Measurements from ENCODE around the gene GLI1.
"Not testable (repeated sequence)": the region's sequence is repeated elsewhere in the genome, so short reads cannot be mapped to it uniquely, and the experiment has no call there.

The GLI1 gene

DNA sequence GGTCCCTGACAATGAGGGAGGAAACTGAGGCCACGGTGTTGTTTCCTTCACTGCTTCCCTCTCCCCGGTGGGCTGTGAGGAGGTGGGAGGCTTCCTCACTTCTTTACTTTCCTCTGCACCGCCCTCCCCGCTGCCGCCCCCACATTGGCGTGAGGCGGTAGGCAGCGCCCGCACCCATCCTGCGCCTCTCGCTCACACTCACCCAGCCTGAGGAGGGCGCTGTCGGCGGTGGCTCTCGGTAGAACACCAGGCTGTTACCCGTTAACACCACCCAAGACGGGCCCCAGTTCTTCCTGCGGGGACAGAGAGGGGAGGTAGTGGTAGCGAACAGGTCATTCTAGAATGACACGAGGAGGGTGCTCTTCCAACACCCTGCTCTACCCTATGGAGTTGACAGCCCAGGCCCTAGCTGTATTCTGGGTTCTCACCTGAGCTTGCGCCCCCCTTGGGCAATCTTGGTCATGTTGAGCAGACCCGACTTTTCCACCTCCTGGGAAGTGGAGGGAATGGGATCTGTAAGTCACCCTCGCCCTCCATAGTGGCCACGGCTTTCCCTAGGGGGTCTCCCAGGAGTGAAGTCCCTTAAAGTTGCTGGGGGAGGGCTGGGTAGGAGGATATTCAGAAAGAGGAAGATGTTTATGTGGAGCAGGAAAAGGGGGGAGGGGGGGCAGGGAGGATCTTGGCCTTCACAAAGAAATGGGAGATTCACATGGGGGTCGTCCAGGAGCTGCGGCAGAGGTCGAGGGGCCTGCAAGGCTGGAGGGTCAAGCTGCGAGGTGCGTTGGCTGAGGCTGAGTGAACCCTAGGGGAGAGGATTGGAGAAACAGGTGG is 16.8 kb downstream of the GLI1 start:
- peak; percentile 58 for DNase-seq (ENCODE audit: low read depth)

DNA sequence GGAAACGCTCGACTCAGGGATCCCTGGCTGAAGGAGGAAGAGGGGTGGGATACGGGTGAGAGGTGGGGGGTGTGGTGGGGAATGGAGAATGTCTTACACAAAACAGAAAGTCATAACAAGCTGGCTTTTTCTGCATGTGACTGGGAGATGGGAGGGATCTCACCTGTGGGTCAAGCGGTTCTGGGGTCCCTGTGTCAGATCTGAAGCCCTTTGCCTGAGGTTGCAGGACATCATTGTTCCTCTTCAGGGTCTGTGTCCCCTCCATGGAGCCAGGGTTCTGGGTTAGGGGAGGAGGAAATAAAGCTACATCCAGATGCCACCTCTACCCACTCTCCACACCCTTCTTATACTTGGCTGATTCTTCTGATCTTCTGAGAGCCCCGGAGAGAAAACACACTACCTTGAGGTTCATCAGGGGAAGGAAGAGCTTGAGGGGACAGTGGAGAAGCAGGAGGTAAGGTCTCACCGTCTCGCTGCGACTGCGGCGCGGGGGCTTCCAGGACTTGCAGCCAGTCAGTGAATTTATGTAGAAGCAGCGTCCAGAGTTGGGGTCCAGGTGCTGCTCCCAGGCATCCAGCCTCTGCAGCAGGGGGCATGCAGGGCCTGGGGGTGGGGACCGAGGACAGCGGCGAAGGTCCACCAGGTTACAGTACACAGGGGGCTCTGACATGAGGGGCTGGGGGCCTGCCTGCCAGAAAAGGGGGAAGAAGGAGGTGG is 17.6 kb downstream of the GLI1 start:
- no peak for DNase-seq (ENCODE audit: low read depth)

DNA sequence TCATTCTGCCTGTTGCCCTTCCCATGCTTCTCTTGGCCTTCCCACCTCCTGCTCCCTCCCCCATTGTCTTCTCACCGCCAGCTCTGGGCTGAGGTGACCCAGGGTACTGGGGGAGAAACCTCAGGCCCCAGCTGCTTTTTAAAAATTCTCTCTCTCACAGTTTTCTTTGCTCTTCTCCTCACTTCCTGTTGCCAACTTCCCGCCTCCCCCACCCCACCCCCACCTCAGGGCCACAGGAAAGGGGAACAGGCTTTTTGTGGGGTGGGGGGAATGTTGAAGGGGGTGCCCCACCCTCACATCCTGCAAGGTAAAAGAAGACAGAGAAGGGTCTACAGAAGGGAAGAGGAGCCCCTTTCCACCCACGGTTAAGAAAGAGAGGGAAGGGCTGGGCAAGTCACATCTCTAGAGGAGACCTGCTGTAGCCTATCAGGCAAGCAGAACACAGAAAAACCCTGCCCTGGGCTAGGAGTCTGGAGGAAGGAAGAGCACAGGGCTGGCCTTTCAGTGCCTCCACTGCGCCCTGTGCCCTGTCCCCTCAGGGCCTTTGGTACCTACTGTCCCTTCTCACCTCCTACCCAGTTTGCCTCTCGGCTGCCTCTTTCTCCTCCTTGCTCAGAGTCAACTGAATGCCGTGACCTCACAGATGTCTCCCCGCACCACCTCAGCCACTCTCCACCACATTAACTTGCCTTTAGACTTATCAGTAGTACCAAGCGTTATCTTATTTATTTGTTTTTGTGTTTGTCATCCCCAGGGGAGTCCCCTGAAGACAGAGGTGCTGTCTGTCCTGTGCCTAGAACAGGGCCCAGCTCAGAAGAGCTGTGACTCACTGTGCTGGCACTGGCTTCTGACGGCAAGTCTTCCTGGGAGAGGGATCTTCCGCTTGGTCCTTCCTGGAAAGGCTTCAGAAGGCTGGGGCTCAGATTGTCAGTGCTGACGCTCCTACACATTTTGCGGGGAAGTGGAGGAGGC is 18.4 kb downstream of the GLI1 start:
- DNase-seq (ENCODE audit: low read depth): no peak

DNA sequence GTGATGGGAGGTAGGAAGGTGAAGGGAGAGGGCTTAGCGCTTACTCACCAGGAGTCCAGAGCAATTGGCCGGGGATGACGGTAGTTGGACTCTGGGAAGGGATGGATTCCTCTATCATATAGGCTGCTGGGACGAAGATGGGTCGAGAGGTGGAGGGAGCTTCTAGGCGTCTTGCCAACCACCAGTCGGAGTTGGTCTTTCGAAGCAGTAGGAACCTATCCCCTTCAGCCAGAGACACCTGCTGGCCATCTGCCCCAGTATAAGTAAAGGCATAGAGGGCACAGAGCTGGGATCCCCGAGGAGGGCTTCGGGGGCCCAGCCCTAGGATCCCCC is 19.4 kb downstream of the GLI1 start:
- DNase-seq (ENCODE audit: low read depth): no peak

DNA sequence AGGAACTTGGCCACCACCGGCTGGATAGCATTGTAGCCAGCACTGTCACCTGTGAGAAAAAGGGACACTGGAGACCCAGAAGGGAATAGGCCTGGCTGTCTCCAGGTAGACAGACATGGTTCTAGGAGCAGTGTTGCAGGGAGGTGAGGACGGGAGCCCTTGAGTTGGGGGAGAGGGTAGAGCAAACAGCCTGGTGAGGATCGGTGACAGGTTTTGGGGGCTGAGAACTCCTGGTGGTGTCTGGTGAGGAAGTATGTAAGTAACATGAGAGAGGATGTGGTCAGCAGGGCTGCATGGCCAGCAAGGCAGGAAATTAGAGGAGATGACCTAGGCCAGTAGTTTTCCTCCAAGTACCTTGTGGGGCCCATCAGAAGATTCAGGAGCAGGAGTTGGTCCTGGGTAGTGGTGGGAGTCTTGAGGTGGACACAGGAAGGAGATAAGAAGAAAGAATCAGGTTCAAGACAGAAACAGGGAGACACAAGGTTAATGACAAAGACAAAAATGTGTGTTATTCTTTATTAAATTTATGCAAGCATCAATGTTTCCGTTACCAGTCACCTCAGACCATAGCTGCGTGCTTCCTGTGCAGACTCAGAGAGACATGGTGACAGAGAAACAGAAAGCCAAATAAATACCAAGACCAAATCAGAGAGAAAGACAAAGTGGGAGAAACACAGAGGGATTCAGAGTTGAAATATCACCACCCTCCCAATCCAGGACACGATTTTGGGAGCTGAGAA is 20.0 kb downstream of the GLI1 start, which contains the start of gene ARHGAP9:
Gene ARHGAP9 (minus strand): TSS at position 491 of the 740 bp plus-strand sequence. CDS start 460 bp downstream, at position 31.
- no peak for DNase-seq (ENCODE audit: low read depth)

DNA sequence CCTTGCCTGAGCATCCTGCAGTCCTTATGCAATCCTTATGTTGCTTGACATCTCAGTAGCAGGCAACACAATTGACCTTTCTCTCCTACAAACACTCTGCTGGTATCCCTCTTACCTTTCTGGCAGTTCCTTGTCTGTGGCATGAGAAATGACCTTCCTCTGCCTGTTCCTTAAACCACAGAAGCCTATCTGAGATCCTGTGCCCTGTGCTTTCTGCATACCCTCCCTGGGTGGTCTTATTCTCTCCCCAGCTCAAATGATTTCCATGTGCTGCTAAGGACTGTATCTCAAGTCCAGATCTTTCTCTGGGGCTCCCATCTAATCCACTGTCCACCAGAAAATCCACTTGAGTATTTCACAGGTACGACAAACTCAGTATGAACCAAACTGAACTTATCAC is 22.1 kb downstream of the GLI1 start:
- DNase-seq (ENCODE audit: low read depth): no peak

DNA sequence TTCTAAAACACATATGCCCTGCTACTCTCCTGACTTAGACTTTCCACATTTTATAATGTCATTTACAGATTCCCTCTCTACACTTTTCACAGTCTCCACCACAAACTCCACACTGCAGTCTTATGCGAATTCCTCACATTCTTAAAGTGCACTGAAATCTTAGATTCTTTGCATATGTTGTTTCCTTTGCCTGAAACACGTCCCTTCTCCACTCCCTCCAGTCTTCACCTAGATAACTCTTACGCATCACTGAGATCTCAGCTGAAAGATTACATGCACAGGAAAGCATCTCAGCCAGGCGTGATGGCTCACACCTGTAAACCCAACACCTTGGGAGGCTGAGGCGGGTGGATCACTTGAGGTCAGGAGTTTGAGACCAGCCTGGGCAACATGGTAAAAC is 23.9 kb downstream of the GLI1 start:
- no peak for DNase-seq (ENCODE audit: low read depth)

DNA sequence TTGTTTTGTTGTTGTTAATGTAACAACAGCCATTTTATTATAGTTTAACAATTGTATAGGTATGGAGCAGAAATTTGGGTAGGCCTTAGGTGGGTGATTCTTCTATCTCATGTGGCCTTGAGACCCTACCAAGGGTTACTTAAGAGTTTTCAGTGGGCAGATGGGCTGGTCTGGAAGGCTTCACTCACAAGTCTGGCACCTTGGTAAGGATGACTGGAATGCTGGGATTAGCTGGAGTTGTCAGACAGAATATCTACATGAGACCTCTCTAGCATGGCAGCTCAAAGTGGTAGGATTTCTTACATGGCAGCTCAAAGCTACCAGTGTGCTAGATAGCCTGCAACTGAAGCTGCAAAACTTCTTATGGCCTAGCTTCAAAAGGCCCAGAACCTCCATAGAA is 26.1 kb downstream of the GLI1 start:
- DNase-seq (ENCODE audit: low read depth): no peak

DNA sequence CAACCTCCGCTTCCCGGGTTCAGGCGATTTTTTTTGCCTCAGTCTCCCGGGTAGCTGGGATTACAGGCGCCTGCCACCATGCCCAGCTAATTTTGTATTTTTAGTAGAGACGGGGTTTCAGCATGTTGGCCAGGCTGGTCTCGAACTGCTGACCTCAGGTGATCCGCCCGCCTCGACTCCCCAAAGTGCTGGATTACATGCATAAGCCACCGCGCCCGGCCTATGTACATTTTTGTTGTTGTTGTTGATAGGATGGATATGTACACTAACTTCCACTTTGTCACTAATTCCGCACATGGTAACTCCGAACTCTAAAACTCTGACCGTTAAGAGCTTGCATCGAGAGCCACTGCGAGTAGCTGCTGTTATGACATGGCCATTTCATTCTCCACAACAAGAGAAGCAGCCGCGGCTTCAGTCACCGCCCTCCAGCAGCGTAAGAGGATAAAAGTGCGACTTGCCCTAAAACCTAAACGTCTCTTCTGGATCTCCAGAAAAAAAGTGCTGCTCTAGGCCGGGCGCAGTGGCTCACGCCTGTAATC is 27.5 kb downstream of the GLI1 start:
- DNase-seq (ENCODE audit: low read depth): no peak

DNA sequence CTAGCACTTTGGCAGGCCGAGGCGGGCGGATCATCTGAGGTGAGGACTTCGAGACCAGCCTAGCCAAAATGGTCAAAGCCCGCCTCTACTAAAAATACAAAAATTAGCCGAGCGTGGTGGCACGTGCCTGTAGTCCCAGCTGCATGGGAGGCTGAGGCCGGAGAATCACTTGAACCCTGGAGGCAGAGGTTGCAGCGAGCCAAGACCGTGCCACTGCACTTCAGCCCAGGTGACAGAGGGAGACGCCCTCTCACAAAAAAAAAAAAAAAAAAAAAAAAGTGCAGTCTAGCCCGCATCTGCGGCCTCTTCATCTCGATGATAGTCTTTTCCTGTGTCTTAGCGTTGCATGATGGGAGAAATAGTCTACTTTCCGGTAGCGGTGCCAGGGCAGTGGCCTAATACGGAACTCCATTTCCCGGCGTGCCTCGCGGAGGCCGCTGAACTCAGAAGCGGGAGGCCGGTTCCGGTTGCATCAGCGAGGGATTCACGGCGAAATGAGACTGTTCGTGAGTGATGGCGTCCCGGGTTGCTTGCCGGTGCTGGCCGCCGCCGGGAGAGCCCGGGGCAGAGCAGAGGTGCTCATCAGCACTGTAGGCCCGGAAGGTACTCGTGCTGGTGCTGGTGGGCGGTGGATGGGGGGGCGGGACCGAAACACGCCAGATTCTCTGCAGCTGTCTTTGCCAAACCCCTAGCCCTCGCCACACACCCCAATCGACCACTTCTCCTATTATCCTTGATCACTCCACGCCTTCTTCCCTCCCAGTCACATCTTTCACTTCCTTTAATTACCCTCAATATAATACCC is 28.2 kb downstream of the GLI1 start, which contains the start of gene MARS1:
Gene MARS1 (plus strand): TSS at position 472 of the 805 bp plus-strand sequence. CDS start 23 bp downstream, at position 495.
- DNase-seq (ENCODE audit: low read depth): peak; percentile 87

DNA sequence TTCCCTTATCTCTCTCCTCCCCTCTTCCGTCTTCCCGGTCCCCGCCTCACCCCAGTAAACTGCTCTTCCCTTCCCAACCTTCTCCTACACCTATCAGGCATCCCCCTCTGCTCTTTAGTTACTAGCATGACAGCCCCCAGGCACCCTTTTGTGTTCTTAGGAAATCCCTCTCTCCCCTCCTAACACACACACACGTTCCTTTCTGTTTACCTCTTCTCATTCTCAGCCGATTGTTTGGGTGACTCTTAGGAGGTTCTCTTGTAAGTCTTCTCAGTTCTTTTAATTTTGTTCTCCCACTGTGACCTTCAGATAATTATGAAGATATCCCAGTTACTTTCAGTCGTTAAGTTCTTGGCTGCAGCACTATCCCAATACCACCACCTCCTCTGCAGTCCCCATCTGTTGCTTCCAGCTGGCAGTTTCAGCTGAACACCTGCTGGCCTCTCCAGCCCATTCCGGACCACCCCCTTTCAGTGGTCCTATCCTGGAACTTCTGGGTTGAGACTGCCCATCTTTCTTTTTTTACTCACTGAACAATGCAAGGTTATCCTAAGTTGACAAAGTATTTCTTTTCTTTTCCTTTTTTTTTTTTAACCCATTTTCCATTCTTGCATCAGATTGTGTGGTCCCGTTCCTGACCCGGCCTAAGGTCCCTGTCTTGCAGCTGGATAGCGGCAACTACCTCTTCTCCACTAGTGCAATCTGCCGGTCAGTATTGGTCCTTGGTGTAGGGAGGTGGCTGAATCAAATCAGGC is 29.0 kb downstream of the GLI1 start:
- no peak for DNase-seq (ENCODE audit: low read depth)

DNA sequence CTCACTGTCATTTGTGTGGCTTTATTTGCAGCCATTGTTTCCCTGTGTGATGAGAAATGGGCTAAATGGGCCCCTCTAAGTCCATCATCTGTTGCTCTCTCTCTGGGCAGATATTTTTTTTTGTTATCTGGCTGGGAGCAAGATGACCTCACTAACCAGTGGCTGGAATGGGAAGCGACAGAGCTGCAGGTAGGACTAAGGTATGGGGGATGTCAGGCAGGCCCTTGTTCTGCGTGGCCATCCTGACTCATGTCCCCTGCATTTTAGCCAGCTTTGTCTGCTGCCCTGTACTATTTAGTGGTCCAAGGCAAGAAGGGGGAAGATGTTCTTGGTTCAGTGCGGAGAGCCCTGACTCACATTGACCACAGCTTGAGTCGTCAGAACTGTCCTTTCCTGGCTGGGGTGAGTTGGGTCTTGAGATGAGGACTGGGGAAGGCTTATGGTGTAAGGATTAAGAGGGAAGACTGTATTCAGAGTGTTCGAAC is 29.6 kb downstream of the GLI1 start:
- DNase-seq (ENCODE audit: low read depth): no peak

DNA sequence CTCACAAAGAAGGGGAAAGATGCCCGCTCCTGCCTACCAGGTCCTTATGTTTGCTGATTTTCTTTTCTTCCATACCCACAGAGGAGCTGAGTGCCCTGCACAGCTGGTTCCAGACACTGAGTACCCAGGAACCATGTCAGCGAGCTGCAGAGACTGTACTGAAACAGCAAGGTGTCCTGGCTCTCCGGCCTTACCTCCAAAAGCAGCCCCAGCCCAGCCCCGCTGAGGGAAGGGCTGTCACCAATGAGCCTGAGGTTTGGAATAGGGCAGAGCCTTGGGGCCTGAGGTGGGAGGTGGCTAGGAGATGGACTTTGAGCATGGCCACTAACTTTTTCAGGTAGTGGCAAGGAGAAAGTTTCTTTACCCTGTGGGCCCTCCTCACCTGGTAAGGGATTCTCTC is 30.5 kb downstream of the GLI1 start:
- DNase-seq (ENCODE audit: low read depth): no peak

DNA sequence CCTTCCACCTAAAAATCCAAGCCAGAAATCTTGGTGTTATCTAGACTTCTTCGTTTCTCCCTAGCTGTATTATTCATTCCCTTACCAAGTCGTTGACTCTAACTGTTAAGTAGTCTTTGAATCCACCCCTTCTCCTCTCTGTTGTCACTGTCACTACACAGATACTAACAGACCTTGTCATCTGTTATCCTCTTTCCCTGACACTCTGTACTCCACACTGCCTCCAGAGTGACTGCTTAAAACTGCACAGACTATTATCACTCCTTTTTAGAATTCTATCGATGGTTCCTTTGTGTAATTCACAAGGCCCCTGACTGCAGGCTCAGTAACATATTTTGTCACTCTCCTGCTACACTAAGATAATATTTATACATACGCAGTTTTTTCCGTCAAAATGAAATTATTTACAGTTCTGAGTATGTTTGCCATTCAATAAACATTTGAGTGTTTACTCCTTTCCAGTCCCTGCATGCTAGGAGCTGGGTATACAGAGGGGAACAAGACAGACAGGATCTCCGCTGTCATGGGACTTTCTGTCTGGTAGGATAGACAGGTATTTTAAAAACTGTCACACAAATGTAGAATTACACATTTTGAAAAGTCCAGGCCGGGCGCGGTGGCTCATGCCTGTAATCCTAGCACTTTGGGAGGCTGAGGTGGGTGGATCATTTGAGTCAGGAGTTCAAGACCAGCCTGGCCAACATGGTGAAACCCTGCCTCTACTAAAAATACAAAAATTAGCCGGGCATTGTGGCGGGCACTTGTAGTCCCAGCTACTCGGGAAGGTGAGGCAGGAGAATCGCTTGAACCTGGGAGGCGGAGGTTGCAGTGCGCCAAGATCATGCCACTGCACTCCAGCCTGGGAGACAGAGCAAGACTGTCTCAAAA is 32.1 kb downstream of the GLI1 start:
- DNase-seq (ENCODE audit: low read depth): no peak

DNA sequence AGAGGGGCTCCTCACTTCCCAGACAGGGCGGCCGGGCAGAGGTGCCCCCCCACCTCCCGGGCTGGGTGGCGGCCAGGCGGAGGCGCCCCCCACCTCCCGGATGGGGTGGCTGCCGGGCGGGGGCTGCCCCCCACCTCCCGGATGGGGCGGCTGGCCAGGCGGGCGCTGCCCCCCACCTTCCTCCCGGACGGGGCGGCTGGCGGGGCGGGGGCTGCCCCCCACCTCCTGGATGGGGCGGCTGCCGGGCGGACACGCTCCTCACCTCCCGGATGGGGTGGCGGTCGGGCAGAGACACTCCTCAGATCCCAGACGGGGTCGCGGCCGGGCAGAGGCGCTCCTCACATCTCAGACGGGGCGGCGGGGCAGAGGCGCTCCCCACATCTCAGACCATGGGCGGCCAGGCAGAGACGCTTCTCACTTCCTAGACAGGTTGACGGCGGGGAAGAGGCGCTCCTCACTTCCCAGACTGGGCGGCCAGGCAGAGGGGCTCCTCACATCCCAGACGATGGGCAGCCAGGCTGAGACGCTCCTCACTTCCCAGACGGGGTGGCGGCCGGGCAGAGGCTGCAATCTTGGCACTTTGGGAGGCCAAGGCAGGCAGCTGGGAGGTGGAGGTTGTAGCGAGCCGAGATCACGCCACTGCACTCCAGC is 35.6 kb downstream of the GLI1 start:
- not testable (repeated sequence) for DNase-seq (ENCODE audit: low read depth)

DNA sequence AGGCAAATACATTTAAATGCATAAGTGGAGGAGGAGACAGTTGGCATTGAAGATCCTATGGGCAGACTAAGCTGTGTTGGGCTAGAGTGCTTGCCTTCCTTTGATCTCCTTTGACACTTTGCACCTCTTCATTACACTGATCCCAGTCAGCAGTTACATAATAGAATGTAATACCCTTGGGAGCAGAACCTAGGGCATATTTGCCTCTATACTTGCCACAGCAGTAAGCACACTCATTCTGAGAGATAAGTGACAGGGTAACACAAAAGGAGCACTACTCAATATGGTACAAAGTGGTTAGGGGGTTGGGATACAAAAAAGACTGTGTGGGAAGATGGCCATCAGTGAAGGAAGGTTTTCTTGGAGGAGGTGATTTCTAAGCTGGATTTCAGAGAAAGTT is 37.2 kb downstream of the GLI1 start:
- DNase-seq (ENCODE audit: low read depth): no peak

DNA sequence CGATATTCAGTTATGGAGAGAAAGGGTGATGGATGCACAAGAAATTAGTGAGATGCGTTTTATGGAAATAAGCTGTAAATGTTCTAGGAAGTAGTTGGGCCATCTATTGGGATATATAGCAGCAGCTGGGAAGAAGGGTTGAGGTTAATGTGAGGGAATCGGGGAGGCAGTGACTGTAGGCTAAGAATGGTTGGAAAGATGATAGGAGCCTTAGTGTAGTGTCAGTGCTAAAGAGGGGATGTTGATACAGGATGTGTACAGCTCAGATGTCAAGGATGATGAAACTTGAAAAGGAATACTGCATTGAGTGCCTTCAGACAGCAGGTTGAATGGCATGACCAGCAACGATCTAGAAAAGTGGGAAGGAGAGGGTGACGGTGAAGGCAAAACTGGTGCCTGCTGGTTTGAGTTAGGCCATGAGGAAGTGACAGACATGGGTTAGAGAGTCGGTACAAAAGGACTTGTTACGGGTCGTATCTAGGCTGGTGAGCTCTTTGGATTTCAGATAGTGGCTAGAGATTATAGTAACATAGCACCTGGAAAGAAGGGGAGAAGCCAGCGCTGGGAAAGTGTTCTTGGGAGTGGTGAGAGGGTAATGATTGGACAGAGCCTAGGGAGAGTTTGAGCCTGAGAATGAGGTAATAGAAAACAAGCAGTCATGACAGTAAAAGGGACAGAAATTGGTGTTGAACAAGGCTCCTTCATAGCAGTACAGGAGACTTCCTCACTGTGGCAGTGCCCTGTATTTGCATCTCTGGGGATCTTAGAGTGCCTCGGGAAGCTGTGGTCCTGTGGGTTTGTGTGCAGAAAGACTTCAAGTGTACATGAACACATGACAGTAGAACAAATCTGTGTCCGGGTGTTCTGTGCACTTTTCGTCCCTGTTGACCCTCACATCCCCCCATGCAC is 37.9 kb downstream of the GLI1 start:
- no peak for DNase-seq (ENCODE audit: low read depth)

All from activated gamma-delta T cell treated with anti-CD3 and anti-CD28 coated beads, Interleukin-2, amount 50 U/mL, for 16 hours (primary cell).